Smooth muscle cell (in vitro differentiated cells): ENCODE measurements around the gene TGFB2. TPM values are rescaled to one million over a fixed set of nuclear protein-coding genes. Genes with fewer than 3 reads are reported as not detected.

Source experiments
- DNase-seq: peaks from one replicate; lab custom pipeline; 2025; ENCODE audit not compliant: unreplicated experiment; lab: John Stamatoyannopoulos, UW
- H2AFZ ChIP-seq: fragments of 200-600 bp; sonication (generic); 2 replicates; pipeline ENCODE4 v1.6.0; 2016; ENCODE audit warnings: antibody characterized with exemption, low read depth, mild to moderate bottlenecking
- H3F3A ChIP-seq: fragments of 200-600 bp; sonication (generic); 2 replicates; pipeline ENCODE4 v1.6.0; 2017; ENCODE audit warnings: antibody characterized with exemption, low read depth
- H3K27ac ChIP-seq: fragments of 200-600 bp; sonication (generic); 2 replicates; pipeline ENCODE4 v1.5.1; 2016; ENCODE audit warnings: low read depth, mild to moderate bottlenecking
- H3K27me3 ChIP-seq: fragments of 200-600 bp; sonication (generic); 2 replicates; pipeline ENCODE4 v1.6.1; 2016; ENCODE audit warnings: low read depth, mild to moderate bottlenecking
- H3K36me3 ChIP-seq: fragments of 200-600 bp; sonication (generic); 2 replicates; pipeline ENCODE4 v1.5.1; 2016; ENCODE audit warnings: low read depth
- H3K4me1 ChIP-seq: fragments of 200-600 bp; sonication (generic); 2 replicates; pipeline ENCODE4 v1.5.1; 2016; ENCODE audit warnings: low read depth
- H3K4me2 ChIP-seq: fragments of 200-600 bp; sonication (generic); 2 replicates; pipeline ENCODE4 v1.6.0; 2016; ENCODE audit warnings: mild to moderate bottlenecking
- H3K4me3 ChIP-seq: fragments of 200-600 bp; sonication (generic); 2 replicates; pipeline ENCODE4 v1.5.1; 2016; ENCODE audit warnings: mild to moderate bottlenecking
- H3K79me2 ChIP-seq: fragments of 200-600 bp; sonication (generic); 2 replicates; pipeline ENCODE4 v1.6.0; 2016; ENCODE audit warnings: low read depth, mild to moderate bottlenecking
- H3K9ac ChIP-seq: fragments of 200-600 bp; sonication (generic); 2 replicates; pipeline ENCODE4 v1.6.0; 2016; ENCODE audit warnings: low read depth
- H3K9me3 ChIP-seq: fragments of 200-600 bp; sonication (generic); replicated peaks from 2 replicates; pipeline ENCODE4 v1.5.1; 2016; ENCODE audit warnings: low read depth
- H4K20me1 ChIP-seq: fragments of 200-600 bp; sonication (generic); 2 replicates; pipeline ENCODE4 v1.6.0; 2016; ENCODE audit warnings: low read depth
- WGBS: methylation state at CpG from one replicate; pipeline ENCODE4 v1.1.7; 2016; ENCODE audit warnings: low lambda C conversion rate; 5-methylcytosine and 5-hydroxymethylcytosine counted together
- polyA plus RNA-seq: library from polyadenylated mRNA; unstranded; fragments of >200 nt; fragmentation: Nextera tagmentation; extraction: Ambion mirVana; gene quantifications from 2 replicates; pipeline ENCODE4 v1.2.1, GENCODE V29; 2016
- total RNA-seq: library from RNA; depleted of rRNA; stranded (reverse); fragments of >200 nt; gene quantifications from 2 replicates; pipeline ENCODE4 v1.2.3, GENCODE V29; 2014
- TF ChIP-seq, protein P1 (sequence below): fragments of 200-600 bp; sonication (generic); IDR thresholded peaks from 2 replicates; pipeline ENCODE4 v1.5.1; 2017; ENCODE audit warnings: borderline replicate concordance, mild to moderate bottlenecking, antibody characterized with exemption; ENCODE audit not compliant: insufficient read depth, poor library complexity, severe bottlenecking

Gene TGFB2
- total and polyA plus RNA-seq, 2 experiments from 2014 or later = 29.1 to 63.3 TPM

DNA sequence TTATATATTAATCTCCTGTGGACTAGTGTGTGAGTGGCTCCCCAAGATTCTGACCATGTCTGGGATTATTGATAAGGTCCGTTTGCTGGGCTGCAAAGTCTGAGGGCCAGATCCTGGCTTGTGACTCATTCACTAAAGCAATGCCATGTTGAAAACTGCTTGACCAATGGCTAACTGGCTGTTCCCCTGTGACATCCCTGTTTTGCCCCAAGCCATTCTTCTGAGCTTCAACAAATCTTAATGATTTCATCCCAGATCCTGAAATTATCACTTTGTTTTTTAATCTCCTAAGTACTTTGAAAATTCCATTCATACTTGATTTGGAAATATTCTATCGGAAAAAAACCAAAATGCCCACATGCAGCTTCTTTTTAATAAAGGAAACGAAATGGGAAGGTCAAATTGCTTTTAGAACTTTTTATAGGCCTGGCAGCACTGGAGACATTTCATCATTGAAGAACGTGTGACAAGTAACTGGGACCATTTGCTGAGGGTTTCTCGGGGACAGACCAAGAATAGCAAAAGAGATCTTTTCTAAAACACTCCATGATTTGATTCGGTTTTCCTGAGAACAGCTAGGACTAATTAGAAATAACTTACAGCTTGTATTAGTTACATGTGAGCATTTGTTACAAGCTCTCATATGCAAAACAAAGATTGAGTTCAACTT lies 121.3 kb downstream of the TGFB2 start:
- TF ChIP-seq, protein P1, sequence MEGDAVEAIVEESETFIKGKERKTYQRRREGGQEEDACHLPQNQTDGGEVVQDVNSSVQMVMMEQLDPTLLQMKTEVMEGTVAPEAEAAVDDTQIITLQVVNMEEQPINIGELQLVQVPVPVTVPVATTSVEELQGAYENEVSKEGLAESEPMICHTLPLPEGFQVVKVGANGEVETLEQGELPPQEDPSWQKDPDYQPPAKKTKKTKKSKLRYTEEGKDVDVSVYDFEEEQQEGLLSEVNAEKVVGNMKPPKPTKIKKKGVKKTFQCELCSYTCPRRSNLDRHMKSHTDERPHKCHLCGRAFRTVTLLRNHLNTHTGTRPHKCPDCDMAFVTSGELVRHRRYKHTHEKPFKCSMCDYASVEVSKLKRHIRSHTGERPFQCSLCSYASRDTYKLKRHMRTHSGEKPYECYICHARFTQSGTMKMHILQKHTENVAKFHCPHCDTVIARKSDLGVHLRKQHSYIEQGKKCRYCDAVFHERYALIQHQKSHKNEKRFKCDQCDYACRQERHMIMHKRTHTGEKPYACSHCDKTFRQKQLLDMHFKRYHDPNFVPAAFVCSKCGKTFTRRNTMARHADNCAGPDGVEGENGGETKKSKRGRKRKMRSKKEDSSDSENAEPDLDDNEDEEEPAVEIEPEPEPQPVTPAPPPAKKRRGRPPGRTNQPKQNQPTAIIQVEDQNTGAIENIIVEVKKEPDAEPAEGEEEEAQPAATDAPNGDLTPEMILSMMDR = no peak
- H3F3A ChIP-seq = no peaks in the 10 kb centered on the region
- peak overlapping the region; percentile 13 for H3K27ac ChIP-seq
- H3K9me3 ChIP-seq = no peaks in the 10 kb centered on the region
- H2AFZ ChIP-seq = no peak overlapping the region
- no peak for DNase-seq
- no peak overlapping the region for H3K4me2 ChIP-seq
- H3K36me3 ChIP-seq = no peaks in the 10 kb centered on the region
- H3K4me3 ChIP-seq = no peak overlapping the region
- no peaks in the 10 kb centered on the region for H3K27me3 ChIP-seq
- no peaks in the 10 kb centered on the region for H3K79me2 ChIP-seq
- no peak overlapping the region for H3K9ac ChIP-seq
- H4K20me1 ChIP-seq = no peaks in the 10 kb centered on the region
- H3K4me1 ChIP-seq = peaks cover 13% of the 10 kb centered on the region
- WGBS = 72% methylated on average over 6 of the region's 6 CpGs

DNA sequence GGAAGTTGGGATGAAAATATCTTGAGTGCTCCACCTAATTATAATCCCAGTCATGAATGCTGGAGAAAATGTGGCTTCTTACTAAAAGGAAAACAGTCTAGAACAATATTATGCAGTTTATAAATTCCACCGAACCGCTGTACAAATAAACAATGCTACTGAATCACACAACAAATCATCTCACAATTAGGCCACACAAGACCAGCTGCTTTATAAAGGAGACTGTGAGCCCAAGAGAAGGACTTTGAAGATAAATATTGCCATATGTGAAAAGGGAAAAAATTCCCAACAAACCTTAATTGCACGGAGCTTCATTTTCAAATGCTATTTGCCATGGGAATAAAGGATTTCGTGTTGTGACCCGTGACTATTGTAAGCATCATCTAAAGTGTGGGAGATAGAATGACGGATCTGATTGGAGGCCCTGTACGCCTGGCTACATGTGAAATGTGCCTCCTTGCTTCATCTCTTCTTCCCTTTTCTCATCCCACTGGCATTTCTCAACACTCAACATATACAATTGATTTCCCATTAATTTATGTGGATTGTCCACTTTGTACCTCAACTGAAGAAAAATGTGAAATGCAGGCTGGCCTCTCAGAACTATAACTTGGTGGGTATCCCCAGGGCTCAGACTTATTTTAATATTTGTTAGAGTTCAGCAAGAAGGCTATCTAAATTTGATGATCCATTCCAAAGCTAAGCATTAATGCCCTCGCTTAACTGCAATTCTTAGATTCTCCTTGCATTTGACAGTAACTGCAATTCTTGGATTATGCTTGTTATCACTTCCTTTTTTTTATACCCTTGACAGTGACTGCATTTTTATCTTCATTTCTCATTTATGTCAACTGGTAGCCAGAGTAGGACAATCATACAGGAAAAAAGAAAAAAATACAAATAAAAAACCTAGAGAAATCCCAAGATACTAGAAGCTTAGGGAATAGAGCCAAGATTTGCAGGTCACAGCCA lies 122.3 kb downstream of the TGFB2 start:
- no peak overlapping the region for H3K4me3 ChIP-seq
- H3F3A ChIP-seq = no peaks in the 10 kb centered on the region
- H3K4me2 ChIP-seq = peak overlapping the region; percentile 22
- no peaks in the 10 kb centered on the region for H3K36me3 ChIP-seq
- 64% methylated on average over 8 of the region's 8 CpGs for WGBS
- H4K20me1 ChIP-seq = no peaks in the 10 kb centered on the region
- no peaks in the 10 kb centered on the region for H3K27me3 ChIP-seq
- H3K4me1 ChIP-seq = peaks cover 13% of the 10 kb centered on the region
- H3K27ac ChIP-seq = peak overlapping the region; percentile 13
- H3K9ac ChIP-seq = no peak overlapping the region
- no peak for DNase-seq
- no peak overlapping the region for H2AFZ ChIP-seq
- no peaks in the 10 kb centered on the region for H3K79me2 ChIP-seq
- TF ChIP-seq, protein P1 = no peak
- H3K9me3 ChIP-seq = no peaks in the 10 kb centered on the region

DNA sequence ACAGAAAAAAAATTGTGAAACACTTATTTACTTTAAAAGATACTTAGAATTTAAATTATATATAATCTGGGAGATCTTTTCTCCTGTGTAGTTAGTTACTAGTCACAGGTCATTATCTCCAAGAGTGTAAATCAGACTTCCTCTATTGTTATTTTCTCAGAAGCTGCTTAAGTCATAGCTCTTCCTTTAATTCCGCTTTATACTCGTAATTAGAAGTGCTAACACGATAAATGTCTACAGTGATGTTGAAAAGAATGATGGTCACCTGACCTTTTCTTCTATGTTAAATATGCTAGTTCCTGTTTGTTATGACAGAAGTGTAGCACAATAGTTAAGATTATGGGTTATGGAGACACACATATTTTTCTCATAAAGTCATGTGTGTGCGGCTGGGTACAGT lies 123.6 kb downstream of the TGFB2 start:
- no peak overlapping the region for H3K4me3 ChIP-seq
- no peak for DNase-seq

More for the DNA sequence above, 123.6 kb downstream of the TGFB2 start:
- Histone ChIP-seq H3K36me3 (no peaks in the 10 kb centered on the region), H4K20me1 (no peaks in the 10 kb centered on the region), H3K27me3 (no peaks in the 10 kb centered on the region), H3F3A (no peaks in the 10 kb centered on the region), H3K4me1 (peaks cover 4% of the 10 kb centered on the region), H2AFZ (no peak overlapping the region), H3K9ac (no peak overlapping the region), H3K4me2 (no peak overlapping the region), H3K9me3 (no peaks in the 10 kb centered on the region), H3K27ac (no peak overlapping the region), H3K79me2 (no peaks in the 10 kb centered on the region)
- TF ChIP-seq, protein P1 = no peak
- 98% methylated on average over 4 of the region's 4 CpGs for WGBS
